ENCODE results near the gene BST1.

- TF ChIP-seq CTCF (IDR thresholded peaks at IDR 0.05; ENCODE audit: low read depth, low read length, poor library complexity, severe bottlenecking) (no peak), EZH2phosphoT487 (IDR thresholded peaks at IDR 0.05; ENCODE audit: borderline replicate concordance, low read length) (no peak)
Measured at GRCh38 chr4:15754323-15754722, 51.5 kb downstream of the BST1 start.

Measured in DOHH2 (cell line).